IMR-90 (cell line): ENCODE data around the gene ARHGAP18. TPM values are rescaled to one million over a fixed set of nuclear protein-coding genes. Genes with fewer than 3 reads are reported as not detected.

ENCODE experiments used
- ATAC-seq: fragments of 200-7000 bp; cut with Tn5 transposase; 2 replicates; pipeline ENCODE4 v1.9.1; 2020; ENCODE audit warnings: low read depth, mild to moderate bottlenecking, moderate library complexity
- BruUV-seq: library from RNA; stranded (reverse); fragments of 400-500 nt; replicated peaks from 2 replicates; lab custom pipeline; 2021; lab: Mats Ljungman, UMichigan
- CTCF ChIA-PET: fragments of 300-600 bp; formaldehyde crosslinking; extraction: SDS; loops from one replicate; lab custom pipeline; 2021; ENCODE audit warnings: antibody characterized with exemption; lab: Yijun Ruan, JAX
- POLR2A ChIA-PET: fragments of 300-600 bp; sonication (Branson Sonifier 250); formaldehyde crosslinking; loops from one replicate; lab custom pipeline; 2022; ENCODE audit warnings: antibody characterized with exemption; ENCODE audit not compliant: unreplicated experiment; lab: Charles Lee
- DNase-seq: peaks from one replicate; pipeline ENCODE4 v3.0.0; 2013
- H2AFZ ChIP-seq: replicated peaks from 2 replicates; pipeline ENCODE3; 2013; ENCODE audit warnings: low read length, mild to moderate bottlenecking; ENCODE audit not compliant: poor library complexity
- H2AK5ac ChIP-seq: 2 replicates; pipeline ENCODE4 v1.6.1; 2013; ENCODE audit warnings: low read depth, low read length, inconsistent platforms
- H2AK9ac ChIP-seq: replicated peaks from 2 replicates; pipeline ENCODE3; 2013; ENCODE audit warnings: mild to moderate bottlenecking, low read depth, low read length, moderate library complexity; ENCODE audit not compliant: poor library complexity
- H2BK120ac ChIP-seq: 2 replicates; pipeline ENCODE4 v1.6.1; 2013; ENCODE audit warnings: low read depth, low read length, inconsistent platforms
- H2BK15ac ChIP-seq: 3 replicates; pipeline ENCODE4 v1.6.1; 2013; ENCODE audit warnings: low read depth, low read length, inconsistent platforms
- H2BK20ac ChIP-seq: 2 replicates; pipeline ENCODE4 v1.6.1; 2013; ENCODE audit warnings: low read depth, mild to moderate bottlenecking, inconsistent platforms, low read length, moderate library complexity
- H2BK5ac ChIP-seq: 2 replicates; pipeline ENCODE4 v1.6.1; 2013; ENCODE audit warnings: mild to moderate bottlenecking, low read depth, low read length, inconsistent platforms; ENCODE audit not compliant: poor library complexity, severe bottlenecking
- H3K14ac ChIP-seq: replicated peaks from 2 replicates; pipeline ENCODE4 v1.6.1; 2013; ENCODE audit warnings: low read depth, low read length, inconsistent platforms
- H3K18ac ChIP-seq: 2 replicates; pipeline ENCODE4 v1.6.1; 2013; ENCODE audit warnings: low read depth, low read length, control low read depth
- H3K23ac ChIP-seq: 2 replicates; pipeline ENCODE4 v1.6.1; 2013; ENCODE audit warnings: low read depth, low read length, inconsistent platforms
- H3K27ac ChIP-seq: 2 replicates; pipeline ENCODE4 v1.5.1; 2013; ENCODE audit warnings: mild to moderate bottlenecking, control low read depth, low read length; ENCODE audit not compliant: insufficient read depth
- H3K27me3 ChIP-seq: 2 replicates; pipeline ENCODE4 v1.6.1; 2013; ENCODE audit warnings: low read length; ENCODE audit not compliant: control insufficient read depth, insufficient read depth
- H3K36me3 ChIP-seq: 2 replicates; pipeline ENCODE4 v1.6.1; 2013; ENCODE audit warnings: low read length, mixed read lengths; ENCODE audit not compliant: control insufficient read depth, insufficient read depth
- H3K4ac ChIP-seq: 2 replicates; pipeline ENCODE4 v1.6.1; 2013; ENCODE audit warnings: low read depth, low read length, inconsistent platforms
- H3K4me1 ChIP-seq: 2 replicates; pipeline ENCODE4 v1.6.1; 2013; ENCODE audit warnings: low read length, mixed read lengths; ENCODE audit not compliant: control insufficient read depth, insufficient read depth
- H3K4me2 ChIP-seq: 2 replicates; pipeline ENCODE4 v1.6.1; 2013; ENCODE audit warnings: low read depth, mild to moderate bottlenecking, control low read depth, low read length, moderate library complexity
- H3K4me3 ChIP-seq: 2 replicates; pipeline ENCODE4 v1.5.1; 2013; ENCODE audit warnings: low read depth, mild to moderate bottlenecking, control low read depth, low read length, moderate library complexity; ENCODE audit not compliant: insufficient read depth
- H3K56ac ChIP-seq: 2 replicates; pipeline ENCODE4 v1.6.1; 2013; ENCODE audit warnings: low read length, inconsistent platforms; ENCODE audit not compliant: insufficient read depth; ENCODE audit errors: extremely low read depth
- H3K79me1 ChIP-seq, 2 experiments: 2 replicates each; pipeline ENCODE4 v1.6.1; 2013; ENCODE audit warnings: low read length in 2 of 2, inconsistent platforms in 1 of 2, low read depth in 1 of 2
- H3K9ac ChIP-seq: 2 replicates; pipeline ENCODE4 v1.6.1; 2013; ENCODE audit warnings: low read depth, low read length, control low read depth
- H3K9me1 ChIP-seq: 2 replicates; pipeline ENCODE4 v1.6.1; 2013; ENCODE audit warnings: low read length, inconsistent platforms; ENCODE audit not compliant: insufficient read depth
- H3K9me3 ChIP-seq: 2 replicates; pipeline ENCODE4 v1.6.1; 2013; ENCODE audit warnings: low read length; ENCODE audit not compliant: control insufficient read depth, insufficient read depth
- H4K20me1 ChIP-seq: 2 replicates; pipeline ENCODE4 v1.6.1; 2013; ENCODE audit warnings: low read length, inconsistent platforms; ENCODE audit not compliant: insufficient read depth
- H4K5ac ChIP-seq: 2 replicates; pipeline ENCODE4 v1.6.1; 2013; ENCODE audit warnings: mild to moderate bottlenecking, low read depth, low read length, control low read depth
- H4K8ac ChIP-seq, 2 experiments: 2 replicates each; pipeline ENCODE4 v1.6.1; 2013; ENCODE audit warnings: low read depth in 2 of 2, low read length in 2 of 2, control low read depth in 1 of 2, inconsistent platforms in 1 of 2
- H4K91ac ChIP-seq: 2 replicates; pipeline ENCODE4 v1.6.1; 2013; ENCODE audit warnings: low read depth, low read length, inconsistent platforms; ENCODE audit not compliant: insufficient read depth
- RFX5 ChIP-seq: IDR thresholded peaks from 2 replicates; pipeline ENCODE4 v1.8.0; 2012; ENCODE audit warnings: low read depth, mild to moderate bottlenecking, low read length, moderate library complexity
- dilution Hi-C: fragments of 300-500 bp; cut with HindIII; formaldehyde crosslinking; loops from one replicate; pipeline ENCODE4 v1.14.3; 2018; ENCODE audit warnings: low sequenced_read_pairs; ENCODE audit not compliant: unreplicated experiment
- in situ Hi-C: fragments of 300-500 bp; cut with MboI; formaldehyde crosslinking; loops from 3 replicates; pipeline ENCODE4 v1.14.3; 2019; ENCODE audit warnings: low sequenced_read_pairs, inconsistent platforms, mixed read lengths
- intact Hi-C: fragments of 100-400 bp; cut with micrococcal nuclease; formaldehyde crosslinking; loops from 2 replicates; pipeline ENCODE4 v1.10.0; 2022
- polyA plus RNA-seq, 3 experiments: library from polyadenylated mRNA; depleted of rRNA; stranded (reverse); fragments of >200 nt; gene quantifications; 2 replicates each; pipeline ENCODE4 v1.2.3, GENCODE V29; 2012; ENCODE audit warnings: low replicate concordance in 1 of 3
- total RNA-seq: library from RNA; depleted of rRNA; stranded (reverse); fragments of >200 nt; gene quantifications from 2 replicates; pipeline ENCODE4 v1.2.3, GENCODE V29; 2012

ARHGAP18 gene
- total and polyA plus RNA-seq, 2 of the 4 experiments (the other 2 are of a cell fraction), result 6.2 to 17.0 TPM

GRCh38 chr6:129642322-129642721, 67.7 kb downstream of the ARHGAP18 start:
- CTCF ChIA-PET, result interaction anchor here (0.5 to 0.9 kb wide), 2 partner anchors 43 to 1986 kb away, joined by 3 read pairs; partner anchors contain the start of gene MED23
- DNase-seq, result no peak
- dilution Hi-C loops, result no loop called here

More at GRCh38 chr6:129642322-129642721, 67.7 kb downstream of the ARHGAP18 start:
- intact Hi-C loops, result no loop called here
- H3K4me1 ChIP-seq, result peaks cover 28% of the 10 kb centered on the region
- no peaks in the 10 kb centered on the region for H3K36me3 ChIP-seq
- in situ Hi-C loops, result no loop called here
- H3K79me1 ChIP-seq, result peaks cover 22 to 44% of the 10 kb centered on the region in 2 experiments; a peak in 3 of 4 replicates
- H2BK120ac ChIP-seq, result no peak overlapping the region
- H3K9me1 ChIP-seq, result peaks cover 3% of the 10 kb centered on the region; the same call in 1 of the 2 replicates
- peak overlapping the region in 1 of 2 experiments; percentile 35; a peak in 2 of 4 replicates for H4K8ac ChIP-seq
- H3K4me3 ChIP-seq, result no peak overlapping the region
- no peaks in the 10 kb centered on the region for H3K27me3 ChIP-seq
- H2BK5ac ChIP-seq, result peak overlapping the region; percentile 34
- H3K18ac ChIP-seq, result peak overlapping the region; percentile 52; the same call in 1 of the 2 replicates
- no peaks in the 10 kb centered on the region for H3K9me3 ChIP-seq
- H2AK9ac ChIP-seq, result no peak overlapping the region
- POLR2A ChIA-PET, result no interaction called here
- H4K5ac ChIP-seq, result no peak overlapping the region
- no peak overlapping the region for H4K91ac ChIP-seq
- 0 out of 2 replicates have a peak overlapping the region, but pooled peaks have one; percentile 30 for H3K14ac ChIP-seq
- H3K4ac ChIP-seq, result no peak overlapping the region
- peak overlapping the region; percentile 54 for H2BK20ac ChIP-seq
- no peak overlapping the region for H3K4me2 ChIP-seq
- H3K27ac ChIP-seq, result no peak overlapping the region
- ATAC-seq, result no peak
- no peak overlapping the region for H3K9ac ChIP-seq
- TF ChIP-seq RFX5, result no peak
- H2AK5ac ChIP-seq, result no peak overlapping the region
- no peak overlapping the region for H3K23ac ChIP-seq
- BruUV-seq, result no TSS peak
- H4K20me1 ChIP-seq, result no peaks in the 10 kb centered on the region
- H3K56ac ChIP-seq, result no peak overlapping the region
- no peak overlapping the region for H2AFZ ChIP-seq
- H2BK15ac ChIP-seq, result peak overlapping the region; percentile 38; the same call in 1 of the 3 replicates
